Stomach (tissue), 4 donors: ENCODE measurements around the gene GJB3.

Experiments
- CTCF ChIP-seq, 7 experiments: fragments of 450-650 bp in 4 of 7; fragments of 200-600 bp in 3 of 7; sonication (generic) in 3 of 7; IDR thresholded peaks; one replicate each; pipeline ENCODE4 v1.5.1; 2016 to 2019; ENCODE audit warnings: antibody characterized with exemption in 7 of 7, control low read depth in 2 of 7, mild to moderate bottlenecking in 1 of 7
- EP300 ChIP-seq: sonication (generic); formaldehyde crosslinking; IDR thresholded peaks from one replicate; pipeline ENCODE4 v1.6.1; 2017; ENCODE audit warnings: antibody characterized with exemption
- POLR2A ChIP-seq, 4 donors: fragments of 450-650 bp; IDR thresholded peaks; one replicate each; pipeline ENCODE4 v1.6.1; 2016; ENCODE audit warnings: antibody characterized with exemption in 4 of 4, control low read depth in 2 of 4, mild to moderate bottlenecking in 1 of 4, moderate library complexity in 1 of 4
- POLR2AphosphoS5 ChIP-seq, 3 donors: sonication (generic); formaldehyde crosslinking; IDR thresholded peaks; one replicate each; pipeline ENCODE4 v1.6.1; 2016; ENCODE audit warnings: antibody characterized with exemption in 3 of 3

- TF ChIP-seq EP300: no peak
- no peak for TF ChIP-seq CTCF (IDR thresholded peaks at IDR 0.05)
- no peak for TF ChIP-seq POLR2A (IDR thresholded peaks at IDR 0.05)
- TF ChIP-seq POLR2AphosphoS5 (IDR thresholded peaks at IDR 0.05): no peak
Measured at GRCh38 chr1:34744851-34745250, 36.2 kb upstream of the GJB3 start.
